GM10248 (cell line): ENCODE data around the gene NR5A1.

Source experiments
- CTCF ChIA-PET: fragments of 300-600 bp; sonication (Branson Sonifier 250); formaldehyde crosslinking; extraction: SDS; loops from one replicate; lab custom pipeline; 2021; ENCODE audit warnings: antibody characterized with exemption; lab: Yijun Ruan, JAX
- POLR2A ChIA-PET: fragments of 350-650 bp; sonication (Branson Sonifier 250); formaldehyde crosslinking; extraction: SDS; loops from one replicate; lab custom pipeline; 2020; ENCODE audit warnings: antibody characterized with exemption; lab: Yijun Ruan, JAX
- DNase-seq: peaks from one replicate; pipeline ENCODE4 v3.0.0; 2012; ENCODE audit errors: extremely low spot score
- CTCF ChIP-seq: IDR thresholded peaks from 2 replicates; pipeline ENCODE4 v1.5.1; 2012; ENCODE audit warnings: mild to moderate bottlenecking, low read depth; ENCODE audit errors: extremely low read depth, missing control alignments, control extremely low read depth

NR5A1 gene

GRCh38 chr9:124505901-124506346 is 1.3 kb downstream of the NR5A1 start:
- no peak for TF ChIP-seq CTCF
- DNase-seq, result no peak
- POLR2A ChIA-PET, result no interaction called here
- CTCF ChIA-PET, result interaction anchor here (1.2 kb wide), 1 partner anchor 16 kb away, joined by 3 read pairs; no protein-coding TSS in a partner anchor

- TF ChIP-seq CTCF, result no peak
- ChIA-PET CTCF (interaction anchor here (1.2 kb wide), 1 partner anchor 15 kb away, joined by 3 read pairs; no protein-coding TSS in a partner anchor), POLR2A (no interaction called here)
- DNase-seq, result no peak
These were observed 1.9 kb downstream of the NR5A1 start for GRCh38 chr9:124505006-124505900.

- TF ChIP-seq CTCF, result no peak
- no peak for DNase-seq
- CTCF ChIA-PET, result no interaction called here
- POLR2A ChIA-PET, result no interaction called here
These were observed 2.6 kb downstream of the NR5A1 start for GRCh38 chr9:124504530-124505005.

- ChIA-PET CTCF (interaction anchor here (1.2 kb wide), 1 partner anchor 70 kb away, joined by 3 read pairs; no protein-coding TSS in a partner anchor), POLR2A (no interaction called here)
- no peak for TF ChIP-seq CTCF
- no peak for DNase-seq
These were observed 3.3 kb downstream of the NR5A1 start for GRCh38 chr9:124503713-124504529.

- ChIA-PET POLR2A (no interaction called here), CTCF (interaction anchor here (1.2 kb wide), 1 partner anchor 69 kb away, joined by 3 read pairs; no protein-coding TSS in a partner anchor)
- no peak for DNase-seq
- TF ChIP-seq CTCF, result no peak
These were observed 4.2 kb downstream of the NR5A1 start for GRCh38 chr9:124502711-124503702.
